Measurements from ENCODE around the gene DACH1.

The DACH1 gene

GRCh38 chr13:71771144-71771543 is 95.9 kb downstream of the DACH1 start:
- DNase-seq, result no peak

DNA sequence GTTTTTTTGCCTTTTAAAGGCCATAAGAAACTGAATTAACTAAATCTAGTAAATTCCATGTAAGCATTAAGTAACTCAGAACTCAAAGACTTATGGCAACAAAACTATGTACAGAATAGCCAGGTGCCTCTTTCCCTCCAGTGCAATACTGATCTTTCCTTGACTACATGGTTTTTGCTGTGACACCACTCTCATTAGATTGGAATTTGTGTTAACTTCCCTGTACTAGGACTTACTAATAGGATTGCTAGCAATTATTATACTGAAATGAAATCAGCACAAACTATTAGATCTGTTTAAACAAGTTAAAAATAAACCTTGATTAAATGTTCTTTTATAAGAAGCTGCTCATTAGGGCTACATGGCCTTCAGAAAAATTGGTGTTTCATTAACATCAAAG is 96.3 kb downstream of the DACH1 start:
- DNase-seq, result no peak

GRCh38 chr13:71768881-71769280 is 98.1 kb downstream of the DACH1 start:
- no peak for DNase-seq

DNA sequence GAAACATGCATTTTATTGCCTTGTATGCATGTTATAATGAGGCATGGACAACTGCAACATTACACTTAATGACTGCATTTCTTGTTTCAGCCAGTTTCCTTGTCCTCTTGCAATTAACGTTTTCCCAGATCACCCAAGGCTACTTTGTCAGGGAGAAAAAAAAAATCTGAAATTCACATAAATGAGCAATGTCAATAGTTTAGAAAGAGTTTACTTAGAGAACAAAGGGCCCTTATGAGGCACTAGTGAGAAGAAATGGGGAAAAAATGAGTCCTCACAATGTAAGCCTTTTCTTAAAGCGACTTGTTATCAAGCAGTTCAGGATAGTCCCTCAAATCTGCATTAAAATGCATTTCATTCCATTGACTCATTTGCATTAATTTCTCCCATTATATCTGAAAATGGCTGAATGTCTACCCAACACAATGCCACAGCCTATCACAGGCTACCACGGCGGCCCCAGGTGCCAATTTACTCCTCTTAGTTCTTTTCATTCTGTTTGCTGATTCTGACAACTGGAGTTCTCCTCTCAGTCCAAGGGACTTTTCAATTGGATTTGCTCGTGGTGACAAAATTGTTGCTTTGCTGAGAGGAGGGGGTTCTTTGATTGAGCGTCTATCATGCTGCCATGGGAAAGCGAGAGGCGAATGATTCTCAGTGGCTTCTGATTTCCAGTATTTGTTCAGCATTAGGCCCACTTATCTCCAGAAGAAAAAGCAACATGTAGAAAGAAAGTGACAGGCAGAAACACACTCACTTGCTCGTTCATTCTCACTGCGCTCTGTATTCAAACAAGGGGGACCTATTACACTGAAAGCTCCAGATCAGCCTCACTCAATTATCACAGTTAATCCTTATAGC is 107.1 kb downstream of the DACH1 start:
- DNase-seq, result no peak

- DNase-seq, result no peak
Observed at GRCh38 chr13:71758828-71759227, 108.2 kb downstream of the DACH1 start.

- no peak for DNase-seq
Observed at GRCh38 chr13:71754407-71754974, 112.5 kb downstream of the DACH1 start.

DNA sequence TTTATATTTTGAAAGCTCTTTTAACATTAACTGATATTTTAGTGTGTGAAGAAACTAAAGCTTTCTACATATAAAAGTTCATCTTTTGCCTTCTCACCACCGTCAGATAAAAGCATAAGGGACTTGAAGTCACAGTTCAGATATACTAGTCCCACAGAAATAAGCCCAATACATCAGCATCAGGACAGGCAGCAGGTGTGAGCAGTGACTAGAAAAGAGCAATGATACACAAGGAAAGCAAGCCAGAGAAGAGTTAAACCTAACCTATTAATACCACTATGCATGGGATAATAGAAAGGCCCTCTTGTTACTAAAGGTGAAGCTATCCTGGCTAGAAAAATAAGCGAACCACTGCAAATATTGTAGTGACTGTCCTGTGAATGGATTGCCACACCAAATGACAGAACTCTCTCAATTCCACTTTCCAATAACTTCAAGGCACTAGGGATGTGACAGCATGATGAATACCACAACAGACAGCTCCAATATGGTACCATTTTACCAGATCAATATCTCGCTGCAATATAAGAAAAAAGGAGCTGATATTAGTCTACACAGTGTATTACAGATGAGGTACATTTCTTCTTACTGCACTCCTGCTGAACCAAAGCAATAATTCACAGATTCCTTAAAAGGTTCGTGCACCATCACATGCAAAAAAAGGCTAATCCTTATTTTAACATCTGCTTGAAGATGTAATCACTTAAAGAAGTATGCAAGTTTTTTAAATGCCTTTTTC is 114.1 kb downstream of the DACH1 start:
- no peak for DNase-seq

DNA sequence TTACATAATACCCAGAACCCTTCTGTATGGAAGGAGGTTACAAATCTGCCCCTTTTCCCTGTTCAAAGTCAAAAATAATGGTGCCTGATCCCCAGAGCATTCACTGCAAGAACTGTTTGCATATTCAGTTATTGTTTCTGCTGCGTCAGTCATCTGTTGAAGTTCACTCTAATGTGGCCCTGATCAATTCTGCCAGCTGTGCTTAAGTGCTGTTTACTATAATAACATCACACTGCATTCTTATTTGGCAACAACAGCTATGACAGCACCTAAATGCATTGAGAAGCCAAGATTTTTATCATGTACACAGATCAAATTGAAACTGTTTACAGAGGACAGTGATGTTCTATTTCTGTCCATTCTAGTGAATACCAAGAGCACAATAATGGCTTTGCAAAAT is 115.9 kb downstream of the DACH1 start:
- DNase-seq, result peak; percentile 14

- DNase-seq, result no peak
Observed at GRCh38 chr13:71730267-71730666, 136.7 kb downstream of the DACH1 start.

- DNase-seq, result no peak
Observed at GRCh38 chr13:71729441-71729840, 137.6 kb downstream of the DACH1 start.

- DNase-seq, result no peak
Observed at GRCh38 chr13:71727662-71728061, 139.3 kb downstream of the DACH1 start.

- DNase-seq, result no peak
Observed at GRCh38 chr13:71727042-71727441, 140.0 kb downstream of the DACH1 start.

- no peak for DNase-seq
Observed at GRCh38 chr13:71722206-71722605, 144.8 kb downstream of the DACH1 start.

GRCh38 chr13:71721104-71721503 is 145.9 kb downstream of the DACH1 start:
- DNase-seq, result no peak

GRCh38 chr13:71718931-71719330 is 148.1 kb downstream of the DACH1 start:
- no peak for DNase-seq

DNA sequence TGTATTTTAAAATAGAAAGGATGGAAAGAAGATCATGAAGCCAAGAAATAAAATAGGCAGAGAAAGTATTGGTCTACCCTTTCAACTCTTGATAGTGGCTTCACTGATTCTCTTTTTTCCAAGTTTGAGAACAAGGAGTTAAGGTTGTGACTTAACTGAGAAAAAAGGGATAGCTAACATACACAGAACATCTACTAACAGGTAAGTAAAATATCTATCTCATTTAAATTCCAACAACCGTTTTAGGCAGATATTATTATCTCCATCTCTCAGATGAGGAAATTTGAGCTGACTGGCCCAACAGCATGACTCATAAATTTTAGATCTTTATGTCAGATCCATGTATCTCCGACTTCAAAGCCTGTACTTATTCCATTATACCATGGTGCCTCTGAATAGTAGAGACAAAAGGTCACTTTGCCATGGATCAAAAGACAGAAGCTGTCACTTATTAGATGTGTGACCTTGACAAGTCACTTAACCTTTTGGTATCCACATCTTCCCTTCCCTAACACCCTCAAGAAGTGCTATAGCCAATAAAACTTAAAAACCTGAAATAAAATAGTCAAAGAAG is 152.1 kb downstream of the DACH1 start:
- no peak for DNase-seq

DNA sequence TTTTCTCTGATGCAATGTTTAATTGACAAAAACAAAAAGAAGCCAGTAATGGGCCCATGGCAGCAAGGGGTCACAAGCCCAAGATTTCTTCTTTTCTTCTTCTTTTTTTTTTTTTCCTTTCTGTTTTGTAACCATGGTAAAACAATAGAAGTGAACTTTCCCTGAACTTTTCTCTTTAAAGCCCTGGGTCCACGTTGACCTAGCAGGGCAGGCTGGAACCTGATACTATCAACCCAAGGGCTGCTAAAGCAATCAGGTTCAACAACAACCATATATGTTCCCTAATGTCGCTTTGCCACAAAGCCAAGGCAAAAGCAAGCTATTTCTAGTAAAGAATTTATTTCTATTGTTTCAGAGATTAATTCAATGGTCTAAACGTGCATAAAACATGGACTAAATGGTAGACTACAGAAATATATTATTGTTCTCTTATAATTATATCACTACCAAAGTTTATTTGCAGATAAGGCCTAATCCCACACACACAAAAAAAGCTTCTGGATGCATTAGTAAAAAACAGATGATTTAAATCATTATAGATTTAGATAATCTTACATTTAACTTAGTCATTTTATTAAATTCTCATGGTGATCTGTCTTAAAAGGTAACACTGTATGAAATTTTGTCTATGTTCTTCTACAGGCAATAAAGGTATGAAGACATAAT is 153.9 kb downstream of the DACH1 start:
- no peak for DNase-seq

DNA sequence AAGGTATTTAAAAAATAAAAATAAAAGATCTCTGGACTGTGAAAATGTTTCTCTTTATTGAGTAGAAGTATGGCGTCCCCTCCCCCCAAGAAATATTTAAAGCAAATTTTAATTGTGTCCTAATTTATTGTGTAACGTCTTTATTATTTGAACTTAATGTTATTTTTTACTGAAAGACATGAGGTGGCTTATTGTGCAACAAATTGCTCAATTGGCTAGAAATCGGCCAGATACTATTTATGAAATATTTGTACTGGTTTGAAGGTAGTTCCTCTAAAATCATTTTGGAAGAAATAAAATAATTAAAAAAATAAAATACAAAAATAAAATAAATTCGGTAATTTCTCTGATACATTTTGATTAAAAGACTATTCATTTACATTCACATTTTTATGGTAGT is 162.3 kb downstream of the DACH1 start:
- DNase-seq, result no peak

DNA sequence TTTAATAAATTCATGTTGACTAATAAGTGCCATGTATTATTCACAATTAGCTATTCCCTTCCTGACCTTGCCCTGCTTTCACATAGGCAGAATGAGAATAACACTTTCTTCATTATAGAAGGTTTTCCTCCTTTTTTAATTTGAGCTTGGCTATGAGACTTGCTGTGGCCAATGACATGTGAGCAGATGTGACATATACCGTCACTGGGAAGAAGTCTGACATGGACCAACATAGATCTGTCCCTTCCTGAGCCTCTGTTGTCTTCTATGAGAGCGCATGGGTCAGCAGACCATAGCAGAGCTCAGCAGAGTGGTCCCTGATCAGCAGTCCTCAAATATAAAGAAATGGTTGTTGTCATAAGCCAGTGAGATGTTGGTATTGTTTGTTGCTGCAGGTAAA is 163.9 kb downstream of the DACH1 start:
- no peak for DNase-seq

GRCh38 chr13:71702253-71702652 is 164.8 kb downstream of the DACH1 start:
- no peak for DNase-seq

DNA sequence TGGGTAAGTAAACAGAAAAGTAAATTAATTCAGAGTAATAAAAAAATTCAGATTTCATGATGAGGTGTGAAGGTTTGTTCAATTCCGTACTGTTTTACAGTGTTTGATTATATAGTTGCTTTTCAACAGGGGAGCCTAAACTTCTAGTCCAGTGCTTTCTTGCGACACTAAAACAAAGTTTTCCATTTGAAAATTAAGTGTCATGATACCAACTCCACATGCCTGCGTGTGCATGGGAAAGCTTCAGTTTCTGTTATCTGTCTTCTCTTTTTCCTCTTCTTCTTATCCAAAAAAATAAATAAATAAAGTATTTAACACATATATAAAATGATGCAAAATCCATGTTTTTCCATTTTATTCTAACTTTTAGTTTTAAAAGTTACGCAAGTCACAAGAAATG is 165.3 kb downstream of the DACH1 start:
- DNase-seq, result no peak

DNA sequence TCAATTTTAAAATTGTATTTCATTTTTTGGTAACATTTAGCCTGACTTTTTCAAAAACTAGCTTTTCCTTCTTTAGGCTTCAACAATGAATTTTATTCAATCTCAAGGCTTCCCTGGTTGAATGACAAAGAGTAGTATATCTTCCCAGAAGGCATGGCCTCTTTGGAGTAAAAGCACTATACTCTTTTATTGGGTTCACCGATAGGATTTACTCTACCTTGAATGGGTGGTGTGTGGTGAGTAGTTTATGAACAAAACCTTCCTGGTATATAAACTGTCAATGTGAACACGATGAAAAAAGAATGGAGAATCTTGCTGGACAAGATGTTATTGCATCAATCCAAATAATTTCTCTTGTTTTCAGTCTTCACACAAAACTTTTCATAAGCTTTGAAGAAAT is 167.7 kb downstream of the DACH1 start:
- no peak for DNase-seq

DNA sequence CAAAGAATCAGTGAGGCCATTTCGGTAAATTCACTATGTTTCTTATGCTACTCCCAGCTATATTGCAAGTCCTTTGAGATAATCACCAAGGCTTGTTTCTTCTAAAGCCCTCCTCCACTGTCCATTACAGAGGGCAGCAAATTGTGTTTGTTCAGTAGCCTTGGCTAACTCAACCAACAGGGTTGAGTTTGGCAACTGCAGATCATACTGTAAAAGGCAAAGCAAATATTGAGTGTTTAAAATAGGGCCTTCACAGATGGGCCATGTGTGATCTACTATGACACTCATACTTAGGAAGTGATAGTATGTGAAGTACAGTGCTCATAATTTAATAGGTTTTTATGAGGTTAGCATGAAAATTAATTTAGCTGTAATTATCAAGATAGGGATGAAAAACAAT is 171.3 kb downstream of the DACH1 start:
- DNase-seq, result no peak

Measured in NCI-H446 treated with DMSO at 0.1 percent for 48 hours (cell line).